GM12891 (cell line): ENCODE measurements around the gene DBNL.
A peak's percentile ranks its signal among the peaks of the same experiment; 100 is the strongest.

ENCODE experiments used
- DNase-seq: peaks from one replicate; pipeline ENCODE4 v3.0.0; 2011; ENCODE audit warnings: low spot score; ENCODE audit not compliant: insufficient read length
- FAIRE-seq: peaks from 2 replicates; lab custom pipeline; 2011; peaks lifted over from hg19 to GRCh38; lab: Jason Lieb, UNC
- PAX5 ChIP-seq: IDR thresholded peaks from 2 replicates; pipeline ENCODE4 v1.6.1; 2011; ENCODE audit warnings: low read length, moderate library complexity, mild to moderate bottlenecking; ENCODE audit not compliant: insufficient read depth, severe bottlenecking
- POLR2A ChIP-seq: IDR thresholded peaks from 2 replicates; pipeline ENCODE4 v1.6.1; 2011; ENCODE audit warnings: low read depth, low read length, control low read depth
- POLR2AphosphoS5 ChIP-seq: IDR thresholded peaks from 2 replicates; pipeline ENCODE4 v1.6.1; 2011; ENCODE audit warnings: low read depth, low read length, control low read depth
- POU2F2 ChIP-seq: IDR thresholded peaks from 2 replicates; pipeline ENCODE4 v1.6.1; 2011; ENCODE audit warnings: low read depth, mild to moderate bottlenecking, control low read depth, low read length, moderate library complexity
- SPI1 ChIP-seq: IDR thresholded peaks from 2 replicates; pipeline ENCODE4 v1.6.1; 2011; ENCODE audit warnings: low read depth, low read length, control low read depth
- TAF1 ChIP-seq: IDR thresholded peaks from 2 replicates; pipeline ENCODE4 v1.6.1; 2011; ENCODE audit warnings: low read depth, low read length, control low read depth

The DBNL gene

GRCh38 chr7:44076101-44076895 lies 31.8 kb downstream of the DBNL start:
- FAIRE-seq: no peak
- TF ChIP-seq SPI1 (no peak), POLR2A (no peak), TAF1 (no peak), POU2F2 (no peak), PAX5 (no peak), POLR2AphosphoS5 (no peak)
- no peak for DNase-seq

GRCh38 chr7:44077061-44077460 lies 32.6 kb downstream of the DBNL start:
- FAIRE-seq (no peak), DNase-seq (no peak)
- no peak for TF ChIP-seq POLR2AphosphoS5
- TF ChIP-seq PAX5: no peak
- no peak for TF ChIP-seq POU2F2
- TF ChIP-seq POLR2A: no peak
- no peak for TF ChIP-seq SPI1
- TF ChIP-seq TAF1: no peak

GRCh38 chr7:44077681-44078091 lies 33.2 kb downstream of the DBNL start:
- no peak for DNase-seq
- no peak for TF ChIP-seq POLR2AphosphoS5
- TF ChIP-seq POU2F2: no peak
- no peak for TF ChIP-seq SPI1
- no peak for TF ChIP-seq TAF1
- no peak for TF ChIP-seq PAX5
- TF ChIP-seq POLR2A: no peak
- no peak for FAIRE-seq

- DNase-seq (no peak), FAIRE-seq (no peak)
- TF ChIP-seq PAX5 (no peak), POU2F2 (no peak), POLR2AphosphoS5 (no peak), TAF1 (no peak), POLR2A (no peak), SPI1 (no peak)
Observed at GRCh38 chr7:44078521-44078920, 34.0 kb downstream of the DBNL start.

DNA sequence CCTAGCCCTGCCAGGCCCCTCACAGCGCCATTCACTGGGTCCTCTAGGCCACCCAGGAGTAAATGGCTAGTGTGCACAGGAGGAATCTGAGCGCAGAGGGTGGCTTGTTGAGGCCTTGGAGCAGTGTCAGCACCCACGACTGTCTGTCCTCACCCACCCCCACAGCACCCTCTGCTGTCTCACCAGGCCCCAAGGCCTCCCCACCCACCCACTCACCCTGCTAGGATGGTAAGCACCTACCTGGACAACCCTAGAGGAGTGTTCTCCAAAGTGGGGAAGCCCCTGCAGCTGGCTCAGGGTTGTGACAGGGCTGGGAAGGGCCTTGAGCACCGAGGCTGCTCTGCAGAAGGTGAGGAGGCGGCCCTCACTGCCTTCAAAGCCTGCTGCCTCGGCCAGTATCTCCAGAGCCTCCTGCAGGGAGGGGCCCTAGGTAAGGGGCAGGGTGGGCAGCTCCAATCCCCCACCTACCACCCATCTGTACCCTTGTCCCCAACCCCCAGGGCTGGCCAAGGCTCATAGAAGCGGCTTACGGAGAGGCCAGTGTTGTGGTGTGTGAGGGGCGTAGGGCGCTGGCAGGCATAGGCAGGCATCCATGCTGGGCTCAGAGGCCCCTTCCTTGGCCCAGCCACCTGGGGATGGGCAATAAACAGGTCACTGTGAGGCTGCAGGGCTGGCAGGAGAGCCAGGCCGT lies 35.0 kb downstream of the DBNL start:
- FAIRE-seq: no peak
- TF ChIP-seq POLR2A (no peak), PAX5 (no peak), TAF1 (no peak), SPI1 (no peak), POU2F2 (no peak), POLR2AphosphoS5 (no peak)
- no peak for DNase-seq

DNA sequence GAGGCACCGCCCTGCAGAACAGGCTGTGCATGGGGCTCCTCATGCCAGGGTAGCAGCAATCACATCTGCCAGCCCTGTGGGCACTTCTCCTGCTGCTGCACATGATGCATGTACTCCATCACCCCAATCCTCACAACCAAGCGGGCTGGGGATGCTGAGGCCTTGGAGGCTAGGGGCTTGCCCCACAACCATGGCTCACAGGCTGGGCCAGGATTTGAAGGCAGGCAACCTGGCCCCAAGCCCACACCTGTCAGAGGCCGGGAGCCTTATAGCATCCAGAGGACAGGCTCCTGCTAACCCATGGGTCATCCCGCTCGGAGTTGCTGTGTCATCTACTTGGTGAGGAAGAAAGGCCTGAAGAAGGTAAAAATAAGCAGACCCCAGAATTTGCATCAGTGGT lies 35.6 kb downstream of the DBNL start:
- DNase-seq (no peak), FAIRE-seq (no peak)
- no peak for TF ChIP-seq POLR2A
- no peak for TF ChIP-seq POU2F2
- no peak for TF ChIP-seq POLR2AphosphoS5
- TF ChIP-seq TAF1: no peak
- no peak for TF ChIP-seq PAX5
- TF ChIP-seq SPI1: no peak

- no peak for TF ChIP-seq SPI1
- TF ChIP-seq POU2F2: no peak
- no peak for TF ChIP-seq TAF1
- TF ChIP-seq POLR2AphosphoS5: no peak
- no peak for TF ChIP-seq PAX5
- no peak for TF ChIP-seq POLR2A
- FAIRE-seq (no peak), DNase-seq (no peak)
Observed at GRCh38 chr7:44080686-44081265, 36.3 kb downstream of the DBNL start.

DNA sequence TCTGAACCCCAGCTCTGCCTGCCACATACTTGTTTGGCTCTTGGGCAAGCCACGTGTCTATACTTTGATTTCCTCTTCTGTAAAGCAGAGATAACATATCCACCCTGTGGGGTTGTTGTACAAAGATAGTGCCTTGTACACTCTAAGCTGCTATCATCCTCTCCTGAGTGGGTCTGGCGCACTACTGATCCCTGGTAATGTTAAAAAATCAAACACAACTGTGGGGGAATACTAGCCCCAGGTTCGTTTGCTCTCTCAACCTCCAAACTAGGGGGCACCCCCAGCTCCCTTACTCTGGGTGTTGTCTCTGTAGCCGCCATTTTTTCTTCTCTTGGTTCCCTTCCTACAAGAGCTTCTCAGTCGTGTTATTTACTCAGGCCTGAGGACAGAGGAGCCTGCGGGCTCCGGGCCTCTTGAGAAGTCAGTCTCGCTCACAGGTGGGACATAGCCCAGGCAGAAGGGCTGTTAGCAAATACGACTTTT lies 36.8 kb downstream of the DBNL start:
- DNase-seq: no peak
- FAIRE-seq: peak; percentile 64
- peak; percentile 50; the same call in 1 of the 2 replicates for TF ChIP-seq POLR2A
- no peak for TF ChIP-seq POLR2AphosphoS5
- no peak for TF ChIP-seq SPI1
- TF ChIP-seq TAF1: no peak

DNA sequence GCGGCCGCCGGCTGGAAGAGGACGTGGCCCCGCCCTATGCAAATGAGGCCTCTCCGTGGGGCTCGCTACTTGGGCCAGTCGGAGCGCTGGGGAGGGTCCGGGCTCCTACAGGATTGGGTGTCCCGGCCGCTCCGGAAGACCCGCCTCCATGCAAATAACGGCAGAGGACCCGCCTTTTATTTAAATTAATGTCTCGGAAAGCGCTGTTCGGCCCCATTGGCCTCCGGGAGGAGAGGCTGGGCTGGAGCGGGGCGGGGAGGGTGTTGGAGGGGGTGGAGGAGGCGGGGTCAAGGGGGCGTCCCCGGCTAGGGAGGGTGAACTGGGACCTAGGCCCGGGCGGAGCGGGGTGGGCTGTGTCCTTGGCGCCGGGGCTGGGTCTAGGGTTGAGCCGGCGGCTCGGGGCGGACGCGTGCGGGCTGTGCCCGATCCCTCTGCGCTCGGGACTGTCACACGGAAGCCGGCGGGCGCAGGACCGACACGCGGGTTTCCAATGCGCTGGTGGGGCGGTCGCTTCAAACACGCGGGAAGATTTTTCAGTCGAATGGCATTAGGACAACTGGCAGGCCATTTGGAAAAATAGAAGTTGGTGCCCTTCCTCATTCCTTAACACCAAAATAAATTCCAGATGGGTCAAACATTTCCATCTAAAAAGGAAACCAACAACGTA lies 38.2 kb downstream of the DBNL start:
- no peak; the same call in 1 of the 2 replicates for TF ChIP-seq POLR2AphosphoS5
- TF ChIP-seq TAF1: no peak
- peak; percentile 95 for TF ChIP-seq POU2F2
- TF ChIP-seq POLR2A: no peak
- DNase-seq (peak; percentile 97), FAIRE-seq (peak; percentile 90)
